ENCODE measurements around the gene SHKBP1. TPM values are rescaled to one million over a fixed set of nuclear protein-coding genes. Genes with fewer than 3 reads are reported as not detected.
"Not testable (repeated sequence)": the region's sequence is repeated elsewhere in the genome, so short reads cannot be mapped to it uniquely, and the experiment has no call there.

The SHKBP1 gene
- polyA plus RNA-seq, 3 donors, result 234 to 324 (median 284) TPM

- no peak overlapping the region for H3K4me3 ChIP-seq (replicated peaks in 1 of 3; ENCODE audit: low read depth in 2 of 3, low read length in 3 of 3)
- Mint-ChIP-seq H3K27ac (peak overlapping the region in 1 of 7 donors; percentile 73), H3K27me3 (ENCODE audit: low read depth in 3 of 3) (no peaks in the 10 kb centered on the region), H3K36me3 (peaks cover 39 to 52% of the 10 kb centered on the region in 2 donors), H3K4me3 (no peak overlapping the region), H3K9me3 (peaks cover 0 to 2% (median 0%) of the 10 kb centered on the region in 7 donors), H3K4me1 (no peaks in the 10 kb centered on the region)
- 97% methylated on average over 3 of the region's 7 CpGs for WGBS (ENCODE audit: insufficient coverage)
- no peaks in the 10 kb centered on the region for H3K79me2 ChIP-seq (ENCODE audit: insufficient read depth, low read length)
- H3K36me3 ChIP-seq (replicated peaks in 1 of 2; ENCODE audit: control insufficient read depth in 1 of 2, insufficient read depth in 2 of 2, low read length in 2 of 2), result peaks cover 6 to 43% of the 10 kb centered on the region in 2 donors
- DNase-seq, result no peak
- no peaks in the 10 kb centered on the region for H4K20me1 ChIP-seq (ENCODE audit: insufficient read depth, low read length)
- no peak overlapping the region for H3K4me2 ChIP-seq (replicated peaks; ENCODE audit: extremely low read depth, low read length, poor library complexity, severe bottlenecking)
- no peak overlapping the region for H3K27ac ChIP-seq (ENCODE audit: low read depth in 1 of 2, low read length in 2 of 2)
- H3K4me1 ChIP-seq (ENCODE audit: control insufficient read depth in 1 of 2, insufficient read depth in 2 of 2, low read length in 2 of 2), result no peaks in the 10 kb centered on the region
- H3K9ac ChIP-seq (ENCODE audit: insufficient read depth, low read length, poor library complexity, severe bottlenecking), result no peak overlapping the region
- intact Hi-C loops (cut with micrococcal nuclease), result no loop called here
- H2AFZ ChIP-seq (ENCODE audit: insufficient read depth, low read depth, low read length, poor library complexity, severe bottlenecking), result no peak overlapping the region
- no peaks in the 10 kb centered on the region for H3K9me3 ChIP-seq (replicated peaks in 1 of 2; ENCODE audit: control insufficient read depth in 1 of 2, insufficient read depth in 1 of 2, low read length in 2 of 2)
- no peak for TF ChIP-seq CTCF (IDR thresholded peaks at IDR 0.05)
- no peaks in the 10 kb centered on the region for H3K27me3 ChIP-seq (ENCODE audit: control insufficient read depth in 2 of 2, insufficient read depth in 2 of 2, low read length in 2 of 2)
These were observed 46.1 kb downstream of the SHKBP1 start for GRCh38 chr19:40622773-40623075.

- 94% methylated on average over 29 of the region's 41 CpGs for WGBS (ENCODE audit: insufficient coverage)
- intact Hi-C loops (cut with micrococcal nuclease), result no loop called here
- TF ChIP-seq CTCF (IDR thresholded peaks at IDR 0.05), result no peak
These were observed 47.0 kb downstream of the SHKBP1 start for GRCh38 chr19:40623403-40624251.

GRCh38 chr19:40624369-40625153 lies 47.9 kb downstream of the SHKBP1 start:
- H3K4me2 ChIP-seq (replicated peaks; ENCODE audit: extremely low read depth, low read length, poor library complexity, severe bottlenecking); H3K4me3 ChIP-seq (replicated peaks in 1 of 3; ENCODE audit: low read depth in 2 of 3, low read length in 3 of 3); H3K27me3 Mint-ChIP-seq (ENCODE audit: low read depth in 3 of 3); H4K20me1 ChIP-seq (ENCODE audit: insufficient read depth, low read length); DNase-seq; H3K4me3 Mint-ChIP-seq; H3K27me3 ChIP-seq (ENCODE audit: control insufficient read depth in 2 of 2, insufficient read depth in 2 of 2, low read length in 2 of 2); H3K79me2 ChIP-seq (ENCODE audit: insufficient read depth, low read length); H2AFZ ChIP-seq (ENCODE audit: insufficient read depth, low read depth, low read length, poor library complexity, severe bottlenecking); H3K9me3 Mint-ChIP-seq; H3K9ac ChIP-seq (ENCODE audit: insufficient read depth, low read length, poor library complexity, severe bottlenecking); intact Hi-C loops (cut with micrococcal nuclease); H3K9me3 ChIP-seq (replicated peaks in 1 of 2; ENCODE audit: control insufficient read depth in 1 of 2, insufficient read depth in 1 of 2, low read length in 2 of 2); H3K4me1 Mint-ChIP-seq; H3K27ac ChIP-seq (ENCODE audit: low read depth in 1 of 2, low read length in 2 of 2); H3K4me1 ChIP-seq (ENCODE audit: control insufficient read depth in 1 of 2, insufficient read depth in 2 of 2, low read length in 2 of 2): not testable (repeated sequence)
- peaks cover 31 to 52% of the 10 kb centered on the region in 2 donors for H3K36me3 Mint-ChIP-seq
- H3K36me3 ChIP-seq (replicated peaks in 1 of 2; ENCODE audit: control insufficient read depth in 1 of 2, insufficient read depth in 2 of 2, low read length in 2 of 2), result peaks cover 6 to 36% of the 10 kb centered on the region in 2 donors
- WGBS (ENCODE audit: insufficient coverage), result 100% methylated on average over 1 of the region's 14 CpGs
- H3K27ac Mint-ChIP-seq, result peak overlapping the region in 1 of 7 donors; percentile 16

More at GRCh38 chr19:40623403-40624251, 47.0 kb downstream of the SHKBP1 start:
- Histone ChIP-seq H3K79me2 (ENCODE audit: insufficient read depth, low read length) (no peaks in the 10 kb centered on the region), H3K4me3 (replicated peaks in 1 of 3; ENCODE audit: low read depth in 2 of 3, low read length in 3 of 3) (no peak overlapping the region), H3K27ac (ENCODE audit: low read depth in 1 of 2, low read length in 2 of 2) (no peak overlapping the region), H3K27me3 (ENCODE audit: control insufficient read depth in 2 of 2, insufficient read depth in 2 of 2, low read length in 2 of 2) (no peaks in the 10 kb centered on the region), H3K9me3 (replicated peaks in 1 of 2; ENCODE audit: control insufficient read depth in 1 of 2, insufficient read depth in 1 of 2, low read length in 2 of 2) (no peaks in the 10 kb centered on the region), H4K20me1 (ENCODE audit: insufficient read depth, low read length) (no peaks in the 10 kb centered on the region), H3K9ac (ENCODE audit: insufficient read depth, low read length, poor library complexity, severe bottlenecking) (no peak overlapping the region), H3K4me1 (ENCODE audit: control insufficient read depth in 1 of 2, insufficient read depth in 2 of 2, low read length in 2 of 2) (no peaks in the 10 kb centered on the region), H3K36me3 (replicated peaks in 1 of 2; ENCODE audit: control insufficient read depth in 1 of 2, insufficient read depth in 2 of 2, low read length in 2 of 2) (peaks cover 6 to 43% of the 10 kb centered on the region in 2 donors), H3K4me2 (replicated peaks; ENCODE audit: extremely low read depth, low read length, poor library complexity, severe bottlenecking) (no peak overlapping the region), H2AFZ (ENCODE audit: insufficient read depth, low read depth, low read length, poor library complexity, severe bottlenecking) (no peak overlapping the region)
- no peak for DNase-seq
- Mint-ChIP-seq H3K4me1 (no peaks in the 10 kb centered on the region), H3K27ac (peak overlapping the region in 1 of 7 donors; percentile 2), H3K27me3 (ENCODE audit: low read depth in 3 of 3) (no peaks in the 10 kb centered on the region), H3K36me3 (peaks cover 36 to 52% of the 10 kb centered on the region in 2 donors), H3K4me3 (no peak overlapping the region), H3K9me3 (peaks cover 0 to 2% (median 0%) of the 10 kb centered on the region in 7 donors)
